NK-92 treated with Interleukin-12 subunit alpha and Interleukin-12 subunit beta, amount 100 ng/mL, for 24 hours (cell line): Measurements from ENCODE around the gene TCAP.

Experiments
- DNase-seq: peaks from one replicate; lab custom pipeline; 2025; lab: John Stamatoyannopoulos, UW

Gene TCAP

DNA sequence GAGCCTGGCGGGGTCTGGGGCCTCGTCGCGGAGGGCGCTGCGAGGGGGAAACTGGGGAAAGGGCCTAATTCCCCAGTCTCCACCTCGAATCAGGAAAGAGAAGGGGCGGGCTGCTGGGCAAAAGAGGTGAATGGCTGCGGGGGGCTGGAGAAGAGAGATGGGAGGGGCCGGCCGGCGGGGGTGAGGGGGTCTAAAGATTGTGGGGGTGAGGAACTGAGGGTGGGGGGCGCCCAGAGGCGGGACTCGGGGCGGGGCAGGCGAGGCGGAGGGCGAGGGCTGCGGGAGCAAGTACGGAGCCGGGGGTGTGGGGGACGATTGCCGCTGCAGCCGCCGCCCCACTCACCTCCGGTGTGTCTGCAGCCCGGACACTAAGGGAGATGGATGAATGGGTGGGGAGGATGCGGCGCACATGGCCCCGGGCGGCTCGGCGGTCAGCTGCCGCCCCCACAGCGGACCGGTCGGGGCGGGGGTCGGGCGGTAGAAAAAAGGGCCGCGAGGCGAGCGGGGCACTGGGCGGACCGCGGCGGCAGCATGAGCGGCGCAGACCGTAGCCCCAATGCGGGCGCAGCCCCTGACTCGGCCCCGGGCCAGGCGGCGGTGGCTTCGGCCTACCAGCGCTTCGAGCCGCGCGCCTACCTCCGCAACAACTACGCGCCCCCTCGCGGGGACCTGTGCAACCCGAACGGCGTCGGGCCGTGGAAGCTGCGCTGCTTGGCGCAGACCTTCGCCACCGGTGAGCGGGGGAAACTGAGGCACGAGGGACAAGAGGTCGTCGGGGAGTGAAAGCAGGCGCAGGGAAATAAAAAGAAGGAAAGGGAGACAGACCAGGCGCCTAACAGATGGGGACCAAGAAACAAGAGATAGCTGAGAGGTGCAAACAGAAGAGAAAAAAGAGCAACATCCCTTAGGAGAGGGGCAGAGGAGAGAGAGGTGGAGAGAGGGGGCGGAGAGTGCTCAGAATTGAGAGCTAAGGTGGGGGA is 3.1 kb downstream of the TCAP start, which contains the start of gene PNMT:
PNMT (plus strand) TSS at position 509 of the 980 bp plus-strand sequence; CDS start at position 532, 23 bp downstream.
- DNase-seq: no peak

DNA sequence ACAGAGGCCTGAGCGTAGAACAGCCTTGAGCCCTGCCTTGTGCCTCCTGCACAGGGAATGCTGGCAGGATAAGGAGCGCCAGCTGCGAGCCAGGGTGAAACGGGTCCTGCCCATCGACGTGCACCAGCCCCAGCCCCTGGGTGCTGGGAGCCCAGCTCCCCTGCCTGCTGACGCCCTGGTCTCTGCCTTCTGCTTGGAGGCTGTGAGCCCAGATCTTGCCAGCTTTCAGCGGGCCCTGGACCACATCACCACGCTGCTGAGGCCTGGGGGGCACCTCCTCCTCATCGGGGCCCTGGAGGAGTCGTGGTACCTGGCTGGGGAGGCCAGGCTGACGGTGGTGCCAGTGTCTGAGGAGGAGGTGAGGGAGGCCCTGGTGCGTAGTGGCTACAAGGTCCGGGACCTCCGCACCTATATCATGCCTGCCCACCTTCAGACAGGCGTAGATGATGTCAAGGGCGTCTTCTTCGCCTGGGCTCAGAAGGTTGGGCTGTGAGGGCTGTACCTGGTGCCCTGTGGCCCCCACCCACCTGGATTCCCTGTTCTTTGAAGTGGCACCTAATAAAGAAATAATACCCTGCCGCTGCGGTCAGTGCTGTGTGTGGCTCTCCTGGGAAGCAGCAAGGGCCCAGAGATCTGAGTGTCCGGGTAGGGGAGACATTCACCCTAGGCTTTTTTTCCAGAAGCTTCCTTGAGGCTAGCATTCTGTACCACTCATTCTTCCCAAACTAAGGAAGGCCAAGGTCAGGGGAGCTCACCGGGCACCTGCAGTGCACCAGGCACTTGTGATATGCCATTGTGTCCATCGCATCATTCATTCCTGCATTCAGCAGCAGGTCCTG is 5.0 kb downstream of the TCAP start:
- DNase-seq: no peak

DNA sequence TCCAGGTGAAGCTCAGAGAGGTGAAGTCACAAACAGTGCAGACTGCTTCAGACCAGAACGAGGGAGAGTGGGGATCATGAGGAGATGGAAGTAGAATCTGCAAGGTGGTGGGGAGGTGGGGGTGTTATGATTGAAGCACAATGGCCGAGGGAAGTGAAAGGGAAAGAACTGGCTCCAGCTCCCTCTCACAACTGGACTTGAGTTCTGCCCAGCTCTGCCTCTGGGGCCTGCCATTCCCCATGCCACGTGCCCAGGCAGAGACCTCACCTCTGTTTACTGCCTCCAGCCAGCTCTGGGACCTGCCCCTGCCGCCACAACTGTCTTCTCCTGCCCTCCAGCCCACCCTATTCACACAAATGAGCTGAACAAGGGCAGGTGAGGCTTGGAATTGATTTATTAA is 5.6 kb downstream of the TCAP start:
- DNase-seq: no peak

DNA sequence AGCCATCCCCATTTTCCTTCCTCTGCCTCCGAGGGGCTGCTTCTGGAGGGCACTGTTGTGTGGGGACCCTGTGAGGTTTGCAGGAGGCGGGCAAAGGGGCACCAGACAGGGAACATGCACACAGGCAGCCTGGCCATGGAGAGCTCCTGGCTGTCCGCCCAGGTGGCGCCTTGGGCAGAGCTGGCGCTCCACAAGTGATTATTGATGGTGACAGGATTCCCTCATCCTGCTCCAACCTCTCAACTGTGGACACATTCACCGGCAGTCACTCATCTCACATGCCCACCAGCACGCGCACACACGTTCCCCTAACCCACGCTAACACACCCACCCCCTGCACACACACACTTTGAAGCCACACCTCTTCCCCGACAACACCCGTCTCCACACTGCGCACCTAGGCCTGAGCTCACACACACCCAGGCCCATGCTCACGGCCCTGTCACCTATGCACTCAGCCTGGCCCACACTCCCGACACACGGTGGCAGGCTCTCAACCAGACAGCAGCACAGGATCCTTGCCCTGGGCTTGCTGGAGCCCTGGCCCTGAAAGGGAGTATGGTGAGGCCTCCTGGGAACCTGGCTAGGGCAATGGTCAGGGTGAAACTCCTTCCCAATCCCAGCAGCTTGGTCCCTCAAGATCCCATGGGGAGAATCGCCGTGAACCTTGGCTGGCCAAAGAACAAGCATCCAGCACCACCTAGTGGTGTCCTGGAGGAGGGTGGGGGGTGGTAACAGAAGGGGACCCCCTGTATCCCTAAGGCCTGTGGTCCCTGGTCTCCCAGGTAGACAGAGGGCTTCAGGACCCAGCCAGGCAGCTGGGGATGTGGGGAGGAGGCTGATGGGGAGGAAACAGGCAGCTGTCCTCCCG is 6.7 kb downstream of the TCAP start:
- DNase-seq: no peak

DNA sequence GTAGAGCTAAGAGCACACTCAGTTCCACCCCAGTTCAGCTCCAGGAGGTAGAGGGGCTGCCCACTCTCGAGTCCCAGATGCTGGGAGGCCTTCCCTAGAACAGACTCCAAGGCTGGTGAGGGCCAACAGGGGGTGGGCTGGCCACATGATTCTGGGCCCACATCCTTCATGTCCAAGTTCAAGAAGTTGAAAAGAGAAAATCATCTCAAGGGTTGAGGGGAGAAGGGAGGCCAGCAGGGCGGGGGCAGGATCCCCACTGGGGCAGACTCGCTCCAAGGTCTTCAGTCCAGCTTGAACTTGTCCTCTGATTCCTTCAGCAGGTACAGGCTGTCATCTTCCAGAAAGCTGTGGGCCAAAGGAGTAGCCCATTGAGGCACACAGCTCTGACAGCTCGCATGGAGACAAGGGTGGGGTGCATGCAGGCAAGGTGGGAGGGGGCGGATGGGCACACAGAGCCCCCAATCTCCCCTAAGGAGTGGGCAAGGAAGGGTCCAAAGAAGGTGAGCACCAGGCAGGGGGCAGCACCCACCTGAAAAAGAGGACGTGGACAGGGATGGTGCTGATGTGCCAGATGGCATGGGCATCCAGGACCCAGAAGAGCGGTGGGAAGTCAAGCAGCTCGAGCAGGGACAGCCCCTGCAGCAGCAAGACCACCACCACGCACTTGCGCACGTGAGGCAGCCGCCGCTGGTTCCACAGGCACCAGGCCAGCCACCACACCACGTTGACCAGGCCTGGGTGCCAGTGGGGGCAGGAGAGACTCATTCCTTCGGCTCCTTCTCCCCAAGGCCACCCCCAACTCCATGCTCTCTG is 7.6 kb downstream of the TCAP start:
- no peak for DNase-seq

DNA sequence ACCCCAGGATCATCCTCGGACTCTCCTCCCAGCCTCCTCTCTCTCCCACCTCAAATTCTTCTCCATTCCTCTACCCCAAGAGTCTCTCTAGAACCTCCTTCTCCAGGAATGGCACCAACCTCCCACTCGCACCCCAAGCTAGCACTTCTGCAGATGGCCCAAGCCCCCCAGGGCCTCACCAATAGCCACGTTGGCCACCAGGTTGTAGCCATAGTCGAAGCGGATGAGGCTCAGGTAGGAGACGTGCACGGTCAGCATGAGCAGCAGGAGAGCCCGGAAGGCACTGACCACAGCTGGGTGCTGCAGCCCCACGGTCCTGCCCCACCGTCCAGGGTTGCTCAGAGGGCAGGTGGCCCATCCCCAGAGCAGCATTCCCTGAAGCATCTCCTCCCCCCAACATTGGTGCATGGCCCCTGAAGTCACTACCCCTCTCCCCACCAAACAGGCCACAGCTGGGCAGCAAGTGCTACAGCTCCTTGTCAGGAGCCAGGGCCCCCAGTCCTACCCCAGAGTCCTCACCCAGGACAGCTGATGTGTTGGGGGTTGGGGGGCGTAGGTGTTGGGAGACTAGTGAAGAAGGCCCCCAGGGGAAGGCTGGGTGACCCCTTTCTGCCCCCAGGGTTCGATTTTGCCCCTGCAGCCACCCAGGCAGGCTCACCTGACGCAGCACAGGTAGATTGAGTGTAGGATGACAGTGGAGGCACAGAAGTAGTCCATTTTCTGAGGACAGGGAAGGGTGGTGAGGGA is 8.4 kb downstream of the TCAP start:
- DNase-seq: no peak

DNA sequence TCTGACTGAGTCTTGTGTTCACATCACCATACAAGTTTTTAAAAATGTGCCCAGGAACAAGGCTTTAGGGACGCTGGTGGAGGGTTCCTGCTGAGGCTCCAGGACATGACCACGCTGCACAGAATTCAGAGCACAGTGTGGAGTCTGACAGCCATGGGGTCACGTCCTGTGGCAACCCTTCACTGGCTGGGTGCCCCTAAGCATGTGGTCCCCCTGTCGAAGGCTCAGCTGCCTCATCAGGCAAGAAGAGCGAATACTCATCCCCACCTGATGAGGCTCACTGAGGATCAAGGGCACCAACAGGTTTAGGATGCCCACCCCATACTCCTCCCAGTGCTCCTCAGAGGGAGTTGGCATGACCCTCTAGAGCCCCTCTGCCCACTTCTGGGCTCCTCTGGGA is 9.0 kb downstream of the TCAP start:
- DNase-seq: no peak

DNA sequence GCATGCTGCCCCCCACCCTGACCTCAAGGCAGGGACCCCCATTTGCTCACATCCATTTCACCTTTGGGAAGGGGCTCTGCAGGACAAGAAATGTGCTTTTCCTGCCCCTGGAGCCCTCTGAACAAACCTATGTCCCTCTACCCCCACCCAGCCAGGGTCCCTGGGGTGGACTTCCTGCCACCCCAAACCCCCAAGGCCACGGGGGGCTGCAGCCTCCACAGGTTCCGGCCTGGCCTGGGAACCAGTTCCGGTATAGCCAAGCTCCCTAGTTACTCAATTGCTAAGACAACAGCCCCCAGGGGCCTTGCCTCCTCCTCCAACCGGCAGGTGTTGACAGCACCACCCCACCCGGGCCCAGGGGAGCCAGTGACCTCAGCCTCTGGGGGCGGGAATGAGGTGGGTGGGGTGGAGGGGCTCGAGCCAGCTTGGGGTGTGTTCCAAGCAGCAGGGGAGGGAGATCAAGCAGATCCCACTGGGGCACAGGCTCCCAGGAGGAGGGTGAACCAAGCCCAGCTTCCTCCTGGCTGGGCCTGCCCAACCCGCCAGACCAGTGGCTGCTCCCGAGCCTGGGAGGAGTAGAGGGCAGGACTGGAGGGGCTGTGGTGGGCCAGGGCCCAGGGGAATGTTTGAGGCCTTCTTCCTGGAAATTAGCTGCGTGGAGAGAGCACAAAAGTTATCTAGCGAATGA is 9.7 kb downstream of the TCAP start:
- DNase-seq: no peak

DNA sequence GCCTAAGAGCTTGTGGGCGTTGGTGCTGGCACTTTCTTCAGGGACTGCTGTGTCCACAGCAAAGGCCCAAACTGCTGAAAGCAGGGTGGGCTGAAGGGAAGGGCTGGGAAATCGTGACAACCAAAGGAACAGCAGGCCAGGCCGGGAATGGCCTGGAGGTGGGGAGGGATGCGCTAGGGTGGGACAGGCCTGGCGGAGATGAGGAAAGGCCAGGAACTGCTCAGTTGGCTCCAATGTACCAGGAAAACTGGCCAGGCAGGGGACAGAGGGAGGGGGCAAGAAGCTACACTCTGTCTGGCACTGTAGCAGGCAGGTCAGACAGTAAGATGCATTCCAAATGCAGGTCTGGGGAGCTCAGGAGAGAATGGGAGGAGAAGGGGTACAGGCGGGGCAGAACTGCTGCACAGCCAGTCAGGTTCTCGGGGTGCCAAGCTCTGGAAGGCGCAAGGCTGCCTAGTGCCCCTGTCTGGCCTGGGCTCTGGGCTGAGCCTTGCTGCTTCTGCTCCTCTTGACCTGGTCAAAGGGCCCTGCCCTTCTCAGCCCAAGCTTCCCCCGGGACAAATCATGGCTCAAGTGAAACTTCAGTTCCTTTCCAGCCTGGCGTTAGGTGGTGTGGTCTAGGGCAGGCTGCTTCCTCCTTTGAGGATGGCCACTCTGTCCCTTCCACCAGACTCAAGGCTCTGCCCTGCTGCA is 10.4 kb downstream of the TCAP start:
- DNase-seq: no peak

DNA sequence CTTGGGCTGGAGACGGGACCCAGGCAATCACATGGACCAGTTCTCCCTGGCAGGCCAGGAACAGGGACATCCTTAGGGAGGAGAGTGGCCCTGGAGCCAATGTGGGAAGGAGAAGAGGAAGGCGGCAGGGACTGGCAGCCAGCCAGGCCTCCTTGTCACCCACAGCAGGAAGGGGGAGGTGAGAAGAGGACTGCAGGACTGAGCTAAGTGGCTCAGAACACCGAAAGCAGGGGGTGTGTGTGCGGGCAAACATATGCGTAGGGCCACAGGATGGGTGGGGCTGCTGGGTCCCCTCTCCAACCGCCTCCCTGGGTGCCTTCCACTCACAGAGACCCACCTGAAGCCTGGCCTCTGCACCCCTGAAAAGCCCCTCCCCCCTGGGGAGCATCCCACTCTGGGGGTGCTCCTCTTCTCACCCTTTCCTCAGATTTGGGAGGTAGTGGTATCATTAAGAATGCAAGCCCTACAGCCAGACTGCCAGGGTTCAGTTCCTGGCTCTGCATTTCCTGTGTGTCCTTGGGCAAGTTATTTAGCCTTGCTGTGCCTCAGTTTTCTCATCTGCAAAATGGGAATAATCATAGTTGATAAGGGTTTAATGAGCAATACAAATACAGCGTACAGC is 11.2 kb downstream of the TCAP start:
- DNase-seq: peak; percentile 20

DNA sequence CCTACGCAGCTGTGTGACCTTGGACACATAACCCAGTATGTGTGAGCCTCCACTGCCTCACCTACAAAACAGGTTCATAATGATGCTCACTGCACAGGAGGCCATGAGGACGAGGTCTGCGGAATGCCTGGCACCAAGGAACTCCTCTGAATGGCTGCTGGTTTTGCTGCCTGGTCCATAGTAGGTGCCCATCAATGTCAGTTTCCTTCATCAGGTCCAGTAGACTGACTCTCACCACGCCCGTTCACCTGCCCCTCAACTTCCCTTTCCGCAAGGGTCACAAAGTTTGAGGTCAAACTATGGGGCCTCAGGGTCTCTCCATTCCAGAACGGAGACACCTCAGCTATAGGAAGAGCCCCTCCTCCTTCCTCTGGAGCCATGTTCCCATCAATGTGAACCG is 11.9 kb downstream of the TCAP start:
- DNase-seq: no peak

DNA sequence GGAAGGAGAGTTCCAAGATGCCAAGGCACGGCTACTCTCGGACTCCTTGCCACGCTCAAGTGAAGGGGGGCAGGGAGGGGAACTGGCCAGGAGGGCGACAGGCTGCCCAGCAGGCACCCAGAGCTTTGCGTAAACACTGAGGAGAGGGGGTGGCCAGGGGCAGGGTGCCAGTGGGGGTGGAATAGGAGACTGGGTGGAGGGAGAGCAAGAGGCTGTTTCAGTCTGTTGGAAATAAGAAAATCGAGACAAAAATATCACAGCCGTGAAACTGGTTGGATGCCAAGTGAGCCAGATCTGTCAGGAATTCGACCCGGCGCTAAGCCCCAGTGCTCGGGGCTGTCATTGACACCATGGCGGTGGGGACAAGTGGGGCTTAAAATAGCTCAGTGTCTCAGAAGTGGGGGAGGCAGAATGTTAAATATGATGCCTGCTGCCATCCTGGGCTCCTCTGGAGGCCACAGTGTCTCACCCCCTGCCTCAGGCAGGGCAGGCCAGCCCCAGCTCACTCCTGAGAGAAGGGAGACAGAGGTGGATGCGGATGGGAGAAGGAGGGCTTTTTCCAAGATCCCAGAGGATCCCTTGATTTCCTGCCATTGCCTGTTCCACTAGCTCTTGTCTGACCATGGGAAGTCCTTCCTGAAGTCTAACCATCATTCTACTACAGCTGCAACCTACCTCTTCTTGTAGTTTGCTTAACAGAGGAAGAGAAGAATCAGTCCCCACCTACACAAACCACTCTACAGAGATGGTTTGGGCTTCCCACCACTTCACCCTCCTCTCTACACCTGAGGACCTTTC is 12.6 kb downstream of the TCAP start:
- DNase-seq: no peak

DNA sequence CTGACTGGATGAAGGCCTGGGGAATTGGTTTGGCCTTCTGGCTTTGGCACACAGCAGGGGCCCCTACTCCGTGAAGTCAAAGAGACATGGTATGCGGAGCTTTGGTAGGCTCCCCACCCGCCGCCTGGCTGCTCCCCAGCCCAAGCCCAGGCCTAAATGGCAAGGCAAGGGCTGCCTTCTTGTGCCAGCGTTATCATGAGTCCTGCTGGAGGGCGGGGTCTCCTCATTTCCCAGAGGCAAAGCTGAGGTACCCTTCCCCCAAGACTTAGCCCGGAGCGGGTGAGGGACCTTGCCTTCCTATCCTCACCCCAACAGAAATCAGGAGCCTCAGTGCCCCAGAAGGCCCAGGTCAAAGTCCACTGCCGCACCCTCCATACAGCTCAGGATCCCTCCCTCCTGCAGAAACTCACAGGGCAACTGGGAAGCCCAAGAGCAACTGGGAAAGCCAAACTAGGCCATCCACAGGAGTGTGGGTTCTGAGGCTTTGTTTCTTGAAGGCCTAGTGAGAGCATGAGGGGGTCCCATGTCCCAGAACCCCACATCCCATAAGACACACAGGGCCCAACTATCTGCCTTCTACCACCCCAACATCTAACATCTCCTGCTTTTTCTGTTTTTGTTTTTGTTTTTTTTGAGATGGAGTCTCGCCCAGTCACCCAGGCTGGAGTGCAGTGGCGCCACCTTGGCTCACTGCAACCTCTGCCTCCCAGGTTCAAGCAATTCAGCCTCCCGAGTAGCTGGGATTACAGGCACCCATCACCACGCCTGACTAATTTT is 13.4 kb downstream of the TCAP start:
- no peak for DNase-seq

DNA sequence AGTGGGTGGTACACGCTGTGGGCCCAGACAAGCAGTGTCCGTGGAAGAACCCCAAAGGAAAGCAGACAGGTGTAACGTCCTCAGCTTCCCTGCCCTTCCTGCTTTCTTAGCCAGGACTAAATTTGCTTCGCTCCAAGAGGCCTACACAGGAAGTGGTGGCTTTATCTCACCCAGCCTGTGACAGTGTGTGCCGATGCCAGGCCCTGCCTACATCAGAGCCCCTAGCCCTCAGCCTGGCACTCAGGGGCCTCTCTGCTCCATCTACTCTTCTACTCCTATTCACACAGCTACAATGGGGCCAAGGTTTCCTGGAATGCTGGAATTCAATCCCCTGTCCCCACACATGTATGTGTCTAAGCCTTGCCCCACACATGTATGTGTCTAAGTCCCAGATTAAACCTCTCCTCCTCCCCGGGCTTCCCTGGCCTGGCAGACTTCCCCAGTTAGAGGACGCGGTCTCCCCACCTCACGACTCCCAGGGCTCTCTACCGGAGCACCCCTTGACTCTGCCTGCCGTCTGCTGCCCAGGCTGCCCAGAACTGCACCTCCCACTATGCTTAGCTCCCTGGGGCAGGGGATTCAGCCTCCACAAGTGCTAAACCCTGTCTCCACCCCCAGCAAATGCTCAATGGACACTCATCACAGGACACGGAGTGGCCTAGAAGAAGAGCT is 14.5 kb downstream of the TCAP start:
- DNase-seq: no peak

DNA sequence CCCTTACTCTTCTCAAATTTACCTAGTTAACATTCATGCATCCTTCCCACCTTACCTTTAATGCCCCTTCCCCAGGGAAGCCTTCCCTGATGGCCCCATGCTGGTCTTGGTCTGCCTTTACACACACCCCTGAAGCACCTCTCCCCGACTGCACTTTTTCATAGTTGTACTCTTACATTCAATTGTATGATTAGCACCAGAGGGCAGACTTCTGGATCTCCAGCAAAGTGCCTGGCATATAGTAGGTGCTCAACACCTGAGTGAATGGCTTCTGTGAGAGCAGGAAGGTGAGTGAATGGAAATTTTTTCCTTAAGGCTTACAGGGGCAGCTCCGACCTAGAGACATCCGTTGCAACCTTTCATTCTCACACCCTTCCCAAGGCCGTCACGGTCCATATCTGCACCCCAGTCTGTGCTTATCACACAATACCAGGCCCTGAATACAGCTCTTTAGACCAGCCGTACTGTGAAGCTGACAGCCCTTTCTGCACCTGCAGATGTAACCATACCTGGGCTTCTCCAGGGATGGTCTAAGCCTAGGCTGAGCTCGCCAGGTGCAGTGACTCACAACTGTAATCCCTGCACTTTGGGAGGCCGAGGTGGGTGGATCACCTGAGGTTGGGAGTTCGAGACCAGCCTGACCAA is 18.3 kb downstream of the TCAP start:
- no peak for DNase-seq
